Smooth muscle cell (in vitro differentiated cells): ENCODE measurements around the gene ABCB8. TPM values are rescaled to one million over a fixed set of nuclear protein-coding genes. Genes with fewer than 3 reads are reported as not detected.

Experiments used
- DNase-seq: peaks from one replicate; lab custom pipeline; 2025; ENCODE audit not compliant: unreplicated experiment; lab: John Stamatoyannopoulos, UW
- H2AFZ ChIP-seq: fragments of 200-600 bp; sonication (generic); 2 replicates; pipeline ENCODE4 v1.6.0; 2016; ENCODE audit warnings: antibody characterized with exemption, low read depth, mild to moderate bottlenecking
- H3F3A ChIP-seq: fragments of 200-600 bp; sonication (generic); 2 replicates; pipeline ENCODE4 v1.6.0; 2017; ENCODE audit warnings: antibody characterized with exemption, low read depth
- H3K27ac ChIP-seq: fragments of 200-600 bp; sonication (generic); 2 replicates; pipeline ENCODE4 v1.5.1; 2016; ENCODE audit warnings: low read depth, mild to moderate bottlenecking
- H3K27me3 ChIP-seq: fragments of 200-600 bp; sonication (generic); 2 replicates; pipeline ENCODE4 v1.6.1; 2016; ENCODE audit warnings: low read depth, mild to moderate bottlenecking
- H3K36me3 ChIP-seq: fragments of 200-600 bp; sonication (generic); 2 replicates; pipeline ENCODE4 v1.5.1; 2016; ENCODE audit warnings: low read depth
- H3K4me1 ChIP-seq: fragments of 200-600 bp; sonication (generic); 2 replicates; pipeline ENCODE4 v1.5.1; 2016; ENCODE audit warnings: low read depth
- H3K4me2 ChIP-seq: fragments of 200-600 bp; sonication (generic); 2 replicates; pipeline ENCODE4 v1.6.0; 2016; ENCODE audit warnings: mild to moderate bottlenecking
- H3K4me3 ChIP-seq: fragments of 200-600 bp; sonication (generic); 2 replicates; pipeline ENCODE4 v1.5.1; 2016; ENCODE audit warnings: mild to moderate bottlenecking
- H3K79me2 ChIP-seq: fragments of 200-600 bp; sonication (generic); 2 replicates; pipeline ENCODE4 v1.6.0; 2016; ENCODE audit warnings: low read depth, mild to moderate bottlenecking
- H3K9ac ChIP-seq: fragments of 200-600 bp; sonication (generic); 2 replicates; pipeline ENCODE4 v1.6.0; 2016; ENCODE audit warnings: low read depth
- H3K9me3 ChIP-seq: fragments of 200-600 bp; sonication (generic); replicated peaks from 2 replicates; pipeline ENCODE4 v1.5.1; 2016; ENCODE audit warnings: low read depth
- H4K20me1 ChIP-seq: fragments of 200-600 bp; sonication (generic); 2 replicates; pipeline ENCODE4 v1.6.0; 2016; ENCODE audit warnings: low read depth
- CTCF ChIP-seq: fragments of 200-600 bp; sonication (generic); IDR thresholded peaks from 2 replicates; pipeline ENCODE4 v1.5.1; 2017; ENCODE audit warnings: borderline replicate concordance, mild to moderate bottlenecking, antibody characterized with exemption; ENCODE audit not compliant: insufficient read depth, poor library complexity, severe bottlenecking
- WGBS: methylation state at CpG from one replicate; pipeline ENCODE4 v1.1.7; 2016; ENCODE audit warnings: low lambda C conversion rate; 5-methylcytosine and 5-hydroxymethylcytosine counted together
- polyA plus RNA-seq: library from polyadenylated mRNA; unstranded; fragments of >200 nt; fragmentation: Nextera tagmentation; extraction: Ambion mirVana; gene quantifications from 2 replicates; pipeline ENCODE4 v1.2.1, GENCODE V29; 2016
- total RNA-seq: library from RNA; depleted of rRNA; stranded (reverse); fragments of >200 nt; gene quantifications from 2 replicates; pipeline ENCODE4 v1.2.3, GENCODE V29; 2014

Gene ABCB8
- total and polyA plus RNA-seq, 2 experiments from 2014 or later: 23.4 to 24.2 TPM

GRCh38 chr7:151087245-151088018 is 59.2 kb downstream of the ABCB8 start:
- peak; percentile 22 for TF ChIP-seq CTCF
- H3F3A ChIP-seq: peaks cover 30% of the 10 kb centered on the region
- no peak overlapping the region for H2AFZ ChIP-seq

GRCh38 chr7:151088019-151088855 is 60.0 kb downstream of the ABCB8 start:
- TF ChIP-seq CTCF: no peak
- Histone ChIP-seq H2AFZ (no peak overlapping the region), H3K27me3 (no peaks in the 10 kb centered on the region), H3K27ac (peak overlapping the region; percentile 93), H3K36me3 (no peaks in the 10 kb centered on the region), H3K4me2 (peak overlapping the region; percentile 92), H3K9me3 (no peaks in the 10 kb centered on the region), H4K20me1 (peaks cover 63% of the 10 kb centered on the region), H3F3A (peaks cover 30% of the 10 kb centered on the region), H3K9ac (peak overlapping the region; percentile 84), H3K4me1 (peaks cover 29% of the 10 kb centered on the region), H3K79me2 (peaks cover 62% of the 10 kb centered on the region), H3K4me3 (peak overlapping the region; percentile 61)
- no peak for DNase-seq
- 17% methylated on average over 16 of the region's 16 CpGs for WGBS

More at GRCh38 chr7:151087245-151088018, 59.2 kb downstream of the ABCB8 start:
- Histone ChIP-seq H3K4me1 (peaks cover 33% of the 10 kb centered on the region), H3K27me3 (no peaks in the 10 kb centered on the region), H3K36me3 (no peaks in the 10 kb centered on the region), H3K79me2 (peaks cover 62% of the 10 kb centered on the region), H3K9me3 (no peaks in the 10 kb centered on the region), H4K20me1 (peaks cover 55% of the 10 kb centered on the region), H3K4me2 (peak overlapping the region; percentile 92), H3K9ac (peak overlapping the region; percentile 84), H3K27ac (peak overlapping the region; percentile 93), H3K4me3 (peak overlapping the region; percentile 61)
- DNase-seq: no peak
- 4% methylated on average over 63 of the region's 70 CpGs for WGBS

- H3K4me1 ChIP-seq: peaks cover 29% of the 10 kb centered on the region
- 15% methylated on average over 30 of the region's 30 CpGs for WGBS
- DNase-seq: no peak
- peaks cover 70% of the 10 kb centered on the region for H3K79me2 ChIP-seq
- TF ChIP-seq CTCF: no peak
- peak overlapping the region; percentile 44 for H2AFZ ChIP-seq
- H3K9me3 ChIP-seq: no peaks in the 10 kb centered on the region
- H4K20me1 ChIP-seq: peaks cover 72% of the 10 kb centered on the region
- H3K9ac ChIP-seq: peak overlapping the region; percentile 84
- peak overlapping the region; percentile 61 for H3K4me3 ChIP-seq
- H3K27ac ChIP-seq: peak overlapping the region; percentile 93
- H3K4me2 ChIP-seq: peak overlapping the region; percentile 92
- H3K36me3 ChIP-seq: no peaks in the 10 kb centered on the region
- peaks cover 27% of the 10 kb centered on the region for H3F3A ChIP-seq
- H3K27me3 ChIP-seq: no peaks in the 10 kb centered on the region
Measured at GRCh38 chr7:151088856-151089699, 60.8 kb downstream of the ABCB8 start.
